HepG2 (cell line): Measurements from ENCODE around the gene NDUFAF8. TPM values are rescaled to one million over a fixed set of nuclear protein-coding genes. Genes with fewer than 3 reads are reported as not detected.

ENCODE experiments used
- ATF7 ChIP-seq, 2 experiments: fragments of 450-650 bp in 1 of 2; sonication (generic) in 1 of 2; formaldehyde crosslinking in 1 of 2; IDR thresholded peaks; 2 replicates each; pipeline versions ENCODE4 v1.4.0 to v1.6.1; 2016 to 2020; ENCODE audit warnings: antibody characterized with exemption in 1 of 2, mild to moderate bottlenecking in 1 of 2, missing genetic modification reagents in 1 of 2
- CCAR2 ChIP-seq: fragments of 200-400 bp; formaldehyde crosslinking; optimal IDR thresholded peaks from 2 replicates; pipeline ENCODE3; 2018; ENCODE audit warnings: low read depth, mild to moderate bottlenecking, low read length, moderate library complexity
- CHCHD3 ChIP-seq: sonication (generic); formaldehyde crosslinking; IDR thresholded peaks from 2 replicates; pipeline ENCODE4 v1.8.0; 2022; ENCODE audit warnings: mild to moderate bottlenecking, missing genetic modification reagents, moderate library complexity
- GABPA ChIP-seq, 2 experiments: IDR thresholded peaks; 2 replicates each; pipeline ENCODE4 v1.6.1; 2011 to 2016; ENCODE audit warnings: low read depth in 2 of 2, low read length in 1 of 2, missing biosample characterization in 1 of 2, missing genetic modification characterization in 1 of 2
- MNT ChIP-seq: fragments of 450-650 bp; IDR thresholded peaks from 2 replicates; pipeline ENCODE4 v1.6.1; 2016
- PAXIP1 ChIP-seq: sonication (generic); formaldehyde crosslinking; conservative IDR thresholded peaks from 2 replicates; pipeline ENCODE4 v1.4.0; 2020; ENCODE audit warnings: mild to moderate bottlenecking, missing genetic modification reagents, moderate library complexity
- REL ChIP-seq: sonication (generic); formaldehyde crosslinking; conservative IDR thresholded peaks from 2 replicates; pipeline ENCODE4 v1.8.0; 2022; ENCODE audit warnings: mild to moderate bottlenecking, missing genetic modification reagents, moderate library complexity
- THAP7 ChIP-seq: sonication (generic); formaldehyde crosslinking; IDR thresholded peaks from 2 replicates; pipeline ENCODE4 v1.8.1; 2023; ENCODE audit warnings: mild to moderate bottlenecking, missing genetic modification reagents
- ZBTB38 ChIP-seq: sonication (generic); formaldehyde crosslinking; IDR thresholded peaks from 2 replicates; pipeline ENCODE4 v1.5.1; 2020; ENCODE audit warnings: mild to moderate bottlenecking, missing genetic modification reagents
- ZNF274 ChIP-seq: sonication (generic); formaldehyde crosslinking; IDR thresholded peaks from 2 replicates; pipeline ENCODE4 v1.5.1; 2020; ENCODE audit warnings: mild to moderate bottlenecking, missing genetic modification reagents
- ZNF281 ChIP-seq: sonication (generic); formaldehyde crosslinking; IDR thresholded peaks from 2 replicates; pipeline ENCODE4 v1.4.0; 2020; ENCODE audit warnings: missing genetic modification reagents, borderline replicate concordance
- ZNF317 ChIP-seq: sonication (generic); formaldehyde crosslinking; IDR thresholded peaks from 2 replicates; pipeline ENCODE4 v1.5.0; 2020; ENCODE audit warnings: mild to moderate bottlenecking, missing genetic modification reagents
- ZNF468 ChIP-seq: sonication (generic); formaldehyde crosslinking; IDR thresholded peaks from 2 replicates; pipeline ENCODE4 v1.8.0; 2022; ENCODE audit warnings: mild to moderate bottlenecking, moderate library complexity, missing genetic modification reagents
- ZNF761 ChIP-seq: sonication (generic); formaldehyde crosslinking; conservative IDR thresholded peaks from 2 replicates; pipeline ENCODE4 v1.4.0; 2020; ENCODE audit warnings: mild to moderate bottlenecking, missing genetic modification reagents
- ZNF780A ChIP-seq: sonication (generic); formaldehyde crosslinking; IDR thresholded peaks from 2 replicates; pipeline ENCODE4 v1.8.0; 2022; ENCODE audit warnings: mild to moderate bottlenecking, missing genetic modification reagents, moderate library complexity
- polyA plus RNA-seq, 8 experiments: library from polyadenylated mRNA; depleted of rRNA in 3 of 8; stranded (reverse) in 7 of 8; unstranded in 1 of 8; fragments of >200 nt; fragmentation: Illumina TruSeq in 4 of 8; extraction: Trizol in 4 of 8; gene quantifications; 2 replicates each; pipeline versions ENCODE4 v1.2.1 to v1.2.3, GENCODE V29; 2011 to 2016; ENCODE audit warnings: low read depth in 4 of 8, missing spikeins in 1 of 8, mixed read lengths in 1 of 8; ENCODE audit not compliant: insufficient read depth in 1 of 8
- total RNA-seq, 5 experiments: library from RNA; depleted of rRNA; stranded (reverse); fragments of >200 nt; fragmentation: Illumina TruSeq; extraction: Trizol; gene quantifications; 2 replicates each; pipeline ENCODE4 v1.2.3, GENCODE V29; 2016; ENCODE audit warnings: low read depth in 1 of 5

The NDUFAF8 gene
- total and polyA plus RNA-seq, 2 of the 13 experiments (the other 11 are each of a cell fraction or from before 2014, with no cell fraction given): 75.6 to 233 TPM

- 0 out of 2 replicates have a peak, but pooled peaks have one; percentile 9 for TF ChIP-seq ZNF281 (CRISPR knock-in tag)
- TF ChIP-seq THAP7 (CRISPR knock-in tag): 0 out of 2 replicates have a peak, but pooled peaks have one; percentile 42
- TF ChIP-seq ZNF780A: 0 out of 2 replicates have a peak, but pooled peaks have one; percentile 46
- no peak for TF ChIP-seq GABPA (IDR thresholded peaks at IDR 0.05; ENCODE audit: low read depth, low read length)
- TF ChIP-seq GABPA (CRISPR knock-in tag; IDR thresholded peaks at IDR 0.05; ENCODE audit: low read depth): no peak
- TF ChIP-seq ATF7 (IDR thresholded peaks at IDR 0.05): 0 out of 2 replicates have a peak, but pooled peaks have one; percentile 32
- TF ChIP-seq ATF7 (CRISPR knock-in tag; IDR thresholded peaks at IDR 0.05): 0 out of 2 replicates have a peak, but pooled peaks have one; percentile 53
- TF ChIP-seq ZNF761 (CRISPR knock-in tag): no peak
- no peak for TF ChIP-seq PAXIP1 (CRISPR knock-in tag)
- TF ChIP-seq ZBTB38: peak; percentile 24; the same call in 1 of the 2 replicates
- TF ChIP-seq REL (CRISPR knock-in tag): 0 out of 2 replicates have a peak, but pooled peaks have one; percentile 56
- TF ChIP-seq MNT: no peak
- TF ChIP-seq ZNF468: no peak
- no peak for TF ChIP-seq CCAR2
- TF ChIP-seq CHCHD3: 0 out of 2 replicates have a peak, but pooled peaks have one; percentile 52
- no peak for TF ChIP-seq ZNF274 (CRISPR knock-in tag)
- no peak for TF ChIP-seq ZNF317 (CRISPR knock-in tag)
Observed at GRCh38 chr17:81253358-81254131, 14.4 kb downstream of the NDUFAF8 start (continued).
